ENCODE results near the gene PPP2R3B. TPM values are rescaled to one million over a fixed set of nuclear protein-coding genes. Genes with fewer than 3 reads are reported as not detected.
"Not testable (repeated sequence)": the region's sequence is repeated elsewhere in the genome, so short reads cannot be mapped to it uniquely, and the experiment has no call there.

Gene PPP2R3B
- total RNA-seq, 4 donors from 2014 or later, result 4.0 to 65.2 (median 13.1) TPM

GRCh38 chrX:332916-333610 is 53.6 kb downstream of the PPP2R3B start:
- DNase-seq, result no peak
- Histone ChIP-seq H3K27me3 (peaks cover 0 to 4% of the 10 kb centered on the region in 2 donors), H3K9me3 (no peaks in the 10 kb centered on the region), H3K27ac (no peak overlapping the region), H3K4me1 (peaks cover 0 to 10% (median 4%) of the 10 kb centered on the region in 4 donors), H3K4me3 (no peak overlapping the region), H3K36me3 (peaks cover 0 to 3% (median 3%) of the 10 kb centered on the region in 3 donors)
- no peak for TF ChIP-seq POLR2A (IDR thresholded peaks at IDR 0.05)
- TF ChIP-seq, protein P1, sequence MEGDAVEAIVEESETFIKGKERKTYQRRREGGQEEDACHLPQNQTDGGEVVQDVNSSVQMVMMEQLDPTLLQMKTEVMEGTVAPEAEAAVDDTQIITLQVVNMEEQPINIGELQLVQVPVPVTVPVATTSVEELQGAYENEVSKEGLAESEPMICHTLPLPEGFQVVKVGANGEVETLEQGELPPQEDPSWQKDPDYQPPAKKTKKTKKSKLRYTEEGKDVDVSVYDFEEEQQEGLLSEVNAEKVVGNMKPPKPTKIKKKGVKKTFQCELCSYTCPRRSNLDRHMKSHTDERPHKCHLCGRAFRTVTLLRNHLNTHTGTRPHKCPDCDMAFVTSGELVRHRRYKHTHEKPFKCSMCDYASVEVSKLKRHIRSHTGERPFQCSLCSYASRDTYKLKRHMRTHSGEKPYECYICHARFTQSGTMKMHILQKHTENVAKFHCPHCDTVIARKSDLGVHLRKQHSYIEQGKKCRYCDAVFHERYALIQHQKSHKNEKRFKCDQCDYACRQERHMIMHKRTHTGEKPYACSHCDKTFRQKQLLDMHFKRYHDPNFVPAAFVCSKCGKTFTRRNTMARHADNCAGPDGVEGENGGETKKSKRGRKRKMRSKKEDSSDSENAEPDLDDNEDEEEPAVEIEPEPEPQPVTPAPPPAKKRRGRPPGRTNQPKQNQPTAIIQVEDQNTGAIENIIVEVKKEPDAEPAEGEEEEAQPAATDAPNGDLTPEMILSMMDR (IDR thresholded peaks at IDR 0.05), result no peak

DNA sequence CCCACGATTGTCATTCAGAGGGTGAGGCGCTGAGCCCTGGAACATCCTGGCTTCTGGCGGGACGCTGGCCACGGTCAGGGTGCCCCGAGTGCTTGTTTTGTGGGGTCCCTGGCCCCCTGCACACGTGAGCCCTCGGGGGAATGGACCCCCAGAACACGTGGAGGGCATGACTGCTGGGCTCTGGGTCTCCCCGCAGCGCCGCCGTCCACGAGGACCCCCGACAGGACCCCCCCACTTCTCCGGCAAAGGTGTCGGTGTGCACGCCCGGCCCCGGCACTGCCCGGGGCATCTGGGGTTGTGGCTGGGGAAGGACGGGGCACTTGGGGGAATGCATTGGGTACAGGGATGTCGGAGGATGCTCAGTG is 54.2 kb downstream of the PPP2R3B start:
- Histone ChIP-seq H3K36me3 (peaks cover 0 to 3% (median 2%) of the 10 kb centered on the region in 3 donors), H3K27me3 (peaks cover 0 to 4% of the 10 kb centered on the region in 2 donors), H3K27ac (no peak overlapping the region), H3K4me1 (peaks cover 0 to 10% (median 4%) of the 10 kb centered on the region in 4 donors), H3K9me3 (no peaks in the 10 kb centered on the region), H3K4me3 (no peak overlapping the region)
- TF ChIP-seq, protein P1 (IDR thresholded peaks at IDR 0.05), result no peak
- no peak for TF ChIP-seq POLR2A (IDR thresholded peaks at IDR 0.05)
- no peak for DNase-seq

DNA sequence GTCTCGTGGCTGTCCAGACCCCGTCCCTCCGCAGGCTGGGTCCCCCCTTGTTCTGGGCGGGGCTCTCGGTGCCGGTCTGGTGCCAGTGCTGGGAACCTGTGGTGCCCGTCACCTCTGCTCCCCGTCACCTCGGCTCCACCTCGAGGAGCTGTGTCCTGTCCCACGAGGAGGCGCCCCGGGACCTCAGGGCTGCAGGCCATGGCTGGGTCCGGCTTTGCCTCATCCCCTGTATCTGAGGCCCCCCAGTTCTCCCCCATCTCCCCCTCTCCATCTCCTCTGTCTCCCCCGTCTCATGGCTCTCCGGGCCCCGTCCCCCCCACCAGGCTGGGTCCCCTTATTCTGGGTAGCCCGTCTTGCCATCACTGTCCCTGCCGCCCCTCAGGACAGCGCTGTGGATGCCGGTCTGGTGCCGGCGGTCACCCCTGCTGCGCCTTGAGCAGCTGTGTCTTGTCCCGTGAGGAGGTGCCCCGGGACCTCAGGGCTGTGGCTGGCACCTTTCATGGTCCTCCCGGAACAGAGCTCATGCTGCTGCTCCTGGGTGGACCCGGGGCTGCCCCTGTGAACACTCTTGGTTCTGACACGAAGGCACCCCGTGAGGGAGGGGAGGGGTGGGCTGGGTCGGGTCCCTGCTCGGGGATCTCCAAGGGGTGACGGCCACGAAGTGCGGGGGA is 54.7 kb downstream of the PPP2R3B start:
- H3K9me3 ChIP-seq, result no peaks in the 10 kb centered on the region
- no peak for DNase-seq
- H3K4me3 ChIP-seq, result peak overlapping the region in 2 of 4 donors; percentile 12 to 13
- H3K27me3 ChIP-seq, result peaks cover 0 to 4% of the 10 kb centered on the region in 2 donors
- H3K4me1 ChIP-seq, result peaks cover 0 to 10% (median 4%) of the 10 kb centered on the region in 4 donors
- TF ChIP-seq, protein P1 (IDR thresholded peaks at IDR 0.05), result no peak
- TF ChIP-seq POLR2A (IDR thresholded peaks at IDR 0.05), result no peak
- no peak overlapping the region for H3K27ac ChIP-seq
- H3K36me3 ChIP-seq, result peaks cover 0 to 3% (median 0%) of the 10 kb centered on the region in 3 donors

GRCh38 chrX:331151-331824 is 55.4 kb downstream of the PPP2R3B start:
- TF ChIP-seq POLR2A (IDR thresholded peaks at IDR 0.05), result no peak
- TF ChIP-seq, protein P1 (IDR thresholded peaks at IDR 0.05), result no peak
- no peak overlapping the region for H3K27ac ChIP-seq
- peak overlapping the region in 2 of 4 donors; percentile 12 to 13 for H3K4me3 ChIP-seq
- DNase-seq, result no peak
- H3K4me1 ChIP-seq, result peaks cover 0 to 10% (median 4%) of the 10 kb centered on the region in 4 donors
- peaks cover 0 to 4% of the 10 kb centered on the region in 2 donors for H3K27me3 ChIP-seq
- H3K9me3 ChIP-seq, result no peaks in the 10 kb centered on the region
- H3K36me3 ChIP-seq, result peaks cover 0 to 3% (median 0%) of the 10 kb centered on the region in 3 donors

GRCh38 chrX:330726-331150 is 56.0 kb downstream of the PPP2R3B start:
- no peak overlapping the region for H3K27ac ChIP-seq
- H3K4me3 ChIP-seq, result peak overlapping the region in 1 of 4 donors; percentile 13
- H3K9me3 ChIP-seq, result no peaks in the 10 kb centered on the region
- H3K4me1 ChIP-seq, result peaks cover 0 to 10% (median 4%) of the 10 kb centered on the region in 4 donors
- no peak for TF ChIP-seq POLR2A (IDR thresholded peaks at IDR 0.05)
- TF ChIP-seq, protein P1 (IDR thresholded peaks at IDR 0.05), result no peak
- no peak for DNase-seq
- H3K27me3 ChIP-seq, result peaks cover 0 to 4% of the 10 kb centered on the region in 2 donors
- peaks cover 0 to 3% (median 0%) of the 10 kb centered on the region in 3 donors for H3K36me3 ChIP-seq

- not testable (repeated sequence) for H3K36me3 ChIP-seq, H3K27me3 ChIP-seq, H3K27ac ChIP-seq, H3K4me3 ChIP-seq, DNase-seq, H3K9me3 ChIP-seq
- H3K4me1 ChIP-seq, result peaks cover 0 to 10% (median 4%) of the 10 kb centered on the region in 4 donors
These were observed 56.5 kb downstream of the PPP2R3B start for GRCh38 chrX:330141-330725.

Data from Peyer's patch (tissue), 4 donors.